NT2/D1 (cell line): ENCODE measurements around the gene IBSP.

Experiments
- DNase-seq: peaks from one replicate; pipeline ENCODE4 v3.0.0-alpha.2; 2011; ENCODE audit warnings: low read depth, low spot score
- H3K27me3 ChIP-seq: 2 replicates; pipeline ENCODE4 v1.6.0; 2011; ENCODE audit warnings: mild to moderate bottlenecking; ENCODE audit not compliant: insufficient read length, insufficient read depth
- H3K36me3 ChIP-seq: 2 replicates; pipeline ENCODE4 v1.6.1; 2011; ENCODE audit warnings: mild to moderate bottlenecking, low read length, mixed read lengths; ENCODE audit not compliant: insufficient read depth, insufficient read length
- H3K4me1 ChIP-seq: 2 replicates; pipeline ENCODE4 v1.5.1; 2011; ENCODE audit not compliant: insufficient read depth, insufficient read length
- H3K4me3 ChIP-seq: 2 replicates; pipeline ENCODE4 v1.5.1; 2011; ENCODE audit warnings: low read depth; ENCODE audit not compliant: insufficient read length
- H3K9ac ChIP-seq: 2 replicates; pipeline ENCODE4 v1.6.0; 2011; ENCODE audit warnings: low read depth; ENCODE audit not compliant: insufficient read length
- H3K9me3 ChIP-seq: 2 replicates; pipeline ENCODE4 v1.5.1; 2011; ENCODE audit warnings: mild to moderate bottlenecking, low read length; ENCODE audit not compliant: insufficient read depth
- SUZ12 ChIP-seq: IDR thresholded peaks from 2 replicates; pipeline ENCODE4 v1.6.1; 2011; ENCODE audit not compliant: insufficient read length, insufficient read depth; ENCODE audit errors: extremely low read depth
- YY1 ChIP-seq: IDR thresholded peaks from 2 replicates; pipeline ENCODE4 v1.6.1; 2011; ENCODE audit not compliant: insufficient read length, insufficient read depth
- ZNF274 ChIP-seq: IDR thresholded peaks from 2 replicates; pipeline ENCODE4 v1.6.1; 2011; ENCODE audit warnings: mild to moderate bottlenecking, low read depth, low read length

IBSP gene

DNA sequence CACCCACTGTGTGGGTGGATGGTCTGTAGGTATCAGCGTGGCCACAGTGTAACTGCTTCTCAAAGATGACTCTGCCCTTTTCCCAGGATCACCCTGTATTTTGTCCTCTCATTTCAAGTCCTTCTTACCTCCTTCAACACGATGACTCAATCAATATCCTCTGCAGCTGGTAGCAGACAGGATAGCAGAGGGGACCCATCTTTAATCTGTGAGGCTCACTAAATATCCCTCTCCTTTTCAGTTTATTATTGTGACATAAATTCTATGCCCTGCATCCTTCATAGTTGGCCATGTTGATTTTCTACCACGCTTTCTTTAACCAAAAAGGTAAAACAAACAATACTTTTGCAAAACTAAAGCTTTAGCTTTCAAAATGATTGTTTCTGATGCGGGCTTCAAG is 23.8 kb downstream of the IBSP start:
- TF ChIP-seq SUZ12: no peak
- no peak for TF ChIP-seq YY1
- no peak for TF ChIP-seq ZNF274
- no peak overlapping the region for H3K4me3 ChIP-seq

GRCh38 chr4:87823724-87824123 is 24.4 kb downstream of the IBSP start:
- no peak overlapping the region for H3K4me3 ChIP-seq
- no peak for DNase-seq
- H3K4me1 ChIP-seq: no peaks in the 10 kb centered on the region
- H3K9ac ChIP-seq: no peak overlapping the region
- H3K9me3 ChIP-seq: no peaks in the 10 kb centered on the region
- no peaks in the 10 kb centered on the region for H3K36me3 ChIP-seq
- no peaks in the 10 kb centered on the region for H3K27me3 ChIP-seq
- no peak for TF ChIP-seq YY1
- TF ChIP-seq ZNF274: no peak
- TF ChIP-seq SUZ12: no peak

More for the DNA sequence above, 23.8 kb downstream of the IBSP start:
- Histone ChIP-seq H3K36me3 (no peaks in the 10 kb centered on the region), H3K9ac (no peak overlapping the region), H3K9me3 (no peaks in the 10 kb centered on the region), H3K4me1 (no peaks in the 10 kb centered on the region), H3K27me3 (no peaks in the 10 kb centered on the region)
- DNase-seq: no peak

DNA sequence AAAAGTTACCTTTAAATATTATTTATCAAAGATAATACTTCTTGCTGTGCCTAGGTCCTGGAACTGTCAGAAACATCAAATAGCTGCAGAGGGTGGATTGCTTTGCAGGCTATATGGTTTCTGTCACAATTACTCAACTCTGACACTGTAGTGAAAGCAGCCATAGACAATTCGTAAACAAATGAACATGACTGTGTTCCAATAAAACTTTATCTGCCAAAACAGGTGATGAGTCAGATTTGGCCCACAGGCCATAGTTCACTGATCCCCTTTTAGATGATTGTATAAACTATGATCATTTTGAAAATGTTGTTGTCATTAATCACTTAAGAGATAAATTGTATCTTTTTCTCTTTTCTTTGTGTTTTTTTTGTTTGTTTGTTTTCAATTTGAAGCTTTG is 25.0 kb downstream of the IBSP start:
- no peak for DNase-seq
- Histone ChIP-seq H3K36me3 (no peaks in the 10 kb centered on the region), H3K4me1 (no peaks in the 10 kb centered on the region), H3K27me3 (no peaks in the 10 kb centered on the region), H3K9ac (no peak overlapping the region), H3K9me3 (no peaks in the 10 kb centered on the region), H3K4me3 (no peak overlapping the region)
- TF ChIP-seq YY1: no peak
- no peak for TF ChIP-seq SUZ12
- no peak for TF ChIP-seq ZNF274

DNA sequence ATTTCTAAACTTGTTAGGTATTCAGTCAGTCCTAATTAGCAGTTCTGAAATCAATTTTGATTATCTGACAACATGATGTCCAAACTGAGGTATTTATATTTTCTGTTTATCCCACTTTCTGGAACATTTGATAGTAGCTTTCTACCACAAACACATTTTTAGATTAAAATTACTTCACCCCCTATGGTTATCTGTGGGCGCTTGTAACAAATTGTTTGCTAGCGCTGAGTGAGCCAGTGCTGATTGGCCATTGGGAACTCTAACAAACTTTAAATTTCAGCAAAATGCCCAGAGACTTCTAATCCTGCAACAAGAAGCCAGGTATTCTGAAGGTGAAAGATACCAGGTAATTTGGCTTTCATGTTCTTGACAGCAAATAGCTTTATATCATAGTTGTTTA is 33.3 kb downstream of the IBSP start, which contains the start of gene MEPE:
TSS of gene MEPE (plus strand) at position 301 of the 400 bp plus-strand sequence. CDS start 1,746 bp downstream, outside the sequence.
- H3K9ac ChIP-seq: no peak within 1 kb of the TSS
- H3K4me1 ChIP-seq: no peaks in the 10 kb centered on the region
- no peaks in the 10 kb centered on the region for H3K9me3 ChIP-seq
- no peak for TF ChIP-seq SUZ12
- no peak for TF ChIP-seq YY1
- TF ChIP-seq ZNF274: no peak
- H3K36me3 ChIP-seq: no peaks in the 10 kb centered on the region
- H3K27me3 ChIP-seq: no peaks in the 10 kb centered on the region
- H3K4me3 ChIP-seq: no peak within 1 kb of the TSS
- no peak for DNase-seq

GRCh38 chr4:87834401-87834800 is 35.0 kb downstream of the IBSP start:
- no peaks in the 10 kb centered on the region for H3K9me3 ChIP-seq
- H3K4me3 ChIP-seq: no peak overlapping the region
- H3K27me3 ChIP-seq: no peaks in the 10 kb centered on the region
- H3K36me3 ChIP-seq: no peaks in the 10 kb centered on the region
- TF ChIP-seq ZNF274 (no peak), YY1 (no peak), SUZ12 (no peak)
- DNase-seq: no peak
- no peaks in the 10 kb centered on the region for H3K4me1 ChIP-seq
- H3K9ac ChIP-seq: no peak overlapping the region

GRCh38 chr4:87835197-87835596 is 35.8 kb downstream of the IBSP start:
- H3K4me3 ChIP-seq: no peak overlapping the region
- TF ChIP-seq SUZ12: no peak
- TF ChIP-seq ZNF274: no peak
- no peak for TF ChIP-seq YY1
- H3K36me3 ChIP-seq: no peaks in the 10 kb centered on the region
- no peaks in the 10 kb centered on the region for H3K27me3 ChIP-seq
- no peaks in the 10 kb centered on the region for H3K4me1 ChIP-seq
- H3K9me3 ChIP-seq: no peaks in the 10 kb centered on the region
- DNase-seq: no peak
- no peak overlapping the region for H3K9ac ChIP-seq

GRCh38 chr4:87835743-87836142 is 36.4 kb downstream of the IBSP start:
- TF ChIP-seq ZNF274 (no peak), YY1 (no peak), SUZ12 (no peak)
- DNase-seq: no peak
- Histone ChIP-seq H3K9me3 (no peaks in the 10 kb centered on the region), H3K9ac (no peak overlapping the region), H3K4me1 (no peaks in the 10 kb centered on the region), H3K36me3 (no peaks in the 10 kb centered on the region), H3K4me3 (no peak overlapping the region), H3K27me3 (no peaks in the 10 kb centered on the region)
